ENCODE data around the gene FBRS.
"Not testable (repeated sequence)": the region's sequence is repeated elsewhere in the genome, so short reads cannot be mapped to it uniquely, and the experiment has no call there.

The FBRS gene

DNA sequence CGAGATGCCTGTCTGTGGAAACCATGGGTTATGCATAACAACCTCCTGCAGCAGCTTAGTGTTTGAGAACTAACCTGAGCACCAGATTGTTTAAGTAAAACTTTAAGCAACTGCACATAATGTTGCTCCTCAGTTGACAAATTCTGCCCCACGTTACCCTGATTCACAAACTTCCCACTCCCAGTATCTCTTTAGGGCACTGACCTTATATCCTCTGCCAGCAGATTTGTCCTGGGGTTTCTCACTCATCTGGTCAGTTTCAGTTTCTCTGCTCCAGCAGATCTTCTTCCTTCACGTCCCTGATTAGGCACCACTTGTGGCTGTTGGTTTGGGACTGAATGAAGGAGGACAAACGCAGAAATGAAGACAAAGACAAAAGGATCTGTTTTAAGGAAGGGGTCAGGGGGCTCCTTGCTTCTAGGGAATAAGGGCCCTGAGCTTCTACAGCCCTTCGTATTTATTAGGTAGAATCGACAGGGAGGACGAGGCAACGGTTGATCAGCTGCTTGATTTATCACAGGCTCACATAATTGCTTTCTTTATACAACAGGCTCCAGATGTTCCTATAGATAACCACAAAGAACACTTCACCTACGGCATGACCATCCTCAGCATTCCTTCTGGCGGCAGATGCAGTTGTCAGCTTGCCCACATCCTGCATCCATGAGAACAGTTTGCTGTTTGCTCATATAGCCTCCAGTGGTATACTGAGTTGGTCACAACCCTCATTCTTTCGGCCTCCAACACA lies 34.5 kb upstream of the FBRS start:
- Histone ChIP-seq H3K9me3 (ENCODE audit: severe bottlenecking) (peaks cover 8% of the 10 kb centered on the region), H3K36me3 (no peaks in the 10 kb centered on the region), H3K27ac (no peak overlapping the region), H3K4me3 (ENCODE audit: low read depth, low read length) (no peak overlapping the region), H3K27me3 (ENCODE audit: insufficient read depth, low read depth, severe bottlenecking) (no peaks in the 10 kb centered on the region)
- no peak for DNase-seq
- TF ChIP-seq, protein P1, sequence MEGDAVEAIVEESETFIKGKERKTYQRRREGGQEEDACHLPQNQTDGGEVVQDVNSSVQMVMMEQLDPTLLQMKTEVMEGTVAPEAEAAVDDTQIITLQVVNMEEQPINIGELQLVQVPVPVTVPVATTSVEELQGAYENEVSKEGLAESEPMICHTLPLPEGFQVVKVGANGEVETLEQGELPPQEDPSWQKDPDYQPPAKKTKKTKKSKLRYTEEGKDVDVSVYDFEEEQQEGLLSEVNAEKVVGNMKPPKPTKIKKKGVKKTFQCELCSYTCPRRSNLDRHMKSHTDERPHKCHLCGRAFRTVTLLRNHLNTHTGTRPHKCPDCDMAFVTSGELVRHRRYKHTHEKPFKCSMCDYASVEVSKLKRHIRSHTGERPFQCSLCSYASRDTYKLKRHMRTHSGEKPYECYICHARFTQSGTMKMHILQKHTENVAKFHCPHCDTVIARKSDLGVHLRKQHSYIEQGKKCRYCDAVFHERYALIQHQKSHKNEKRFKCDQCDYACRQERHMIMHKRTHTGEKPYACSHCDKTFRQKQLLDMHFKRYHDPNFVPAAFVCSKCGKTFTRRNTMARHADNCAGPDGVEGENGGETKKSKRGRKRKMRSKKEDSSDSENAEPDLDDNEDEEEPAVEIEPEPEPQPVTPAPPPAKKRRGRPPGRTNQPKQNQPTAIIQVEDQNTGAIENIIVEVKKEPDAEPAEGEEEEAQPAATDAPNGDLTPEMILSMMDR (IDR thresholded peaks at IDR 0.05; ENCODE audit: low read depth, low read length) = no peak

DNA sequence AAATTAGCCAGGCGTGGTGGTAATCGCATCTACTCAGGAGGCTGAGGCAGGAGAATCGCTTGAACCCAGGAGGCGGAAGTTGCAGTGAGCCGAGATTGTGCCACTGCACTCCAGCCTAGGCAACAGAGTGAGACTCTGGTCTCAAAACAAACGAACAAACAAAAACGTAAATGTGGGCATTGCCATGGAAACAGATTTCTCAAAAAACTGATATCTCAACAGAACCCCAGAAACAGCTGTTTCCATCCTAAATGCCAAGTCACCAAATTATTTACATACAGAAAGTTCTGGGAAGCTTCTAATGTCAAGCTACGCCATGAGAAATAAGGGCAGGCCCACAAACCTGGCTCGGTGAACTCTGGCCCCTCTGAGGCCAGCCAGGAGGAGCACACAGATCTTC lies 32.0 kb upstream of the FBRS start:
- H3K36me3 ChIP-seq = no peaks in the 10 kb centered on the region
- no peak overlapping the region for H3K4me3 ChIP-seq (ENCODE audit: low read depth, low read length)
- H3K27ac ChIP-seq = no peak overlapping the region
- peaks cover 8% of the 10 kb centered on the region for H3K9me3 ChIP-seq (ENCODE audit: severe bottlenecking)
- no peak for DNase-seq
- TF ChIP-seq, protein P1 (IDR thresholded peaks at IDR 0.05; ENCODE audit: low read depth, low read length) = no peak
- H3K27me3 ChIP-seq (ENCODE audit: insufficient read depth, low read depth, severe bottlenecking) = no peaks in the 10 kb centered on the region

DNA sequence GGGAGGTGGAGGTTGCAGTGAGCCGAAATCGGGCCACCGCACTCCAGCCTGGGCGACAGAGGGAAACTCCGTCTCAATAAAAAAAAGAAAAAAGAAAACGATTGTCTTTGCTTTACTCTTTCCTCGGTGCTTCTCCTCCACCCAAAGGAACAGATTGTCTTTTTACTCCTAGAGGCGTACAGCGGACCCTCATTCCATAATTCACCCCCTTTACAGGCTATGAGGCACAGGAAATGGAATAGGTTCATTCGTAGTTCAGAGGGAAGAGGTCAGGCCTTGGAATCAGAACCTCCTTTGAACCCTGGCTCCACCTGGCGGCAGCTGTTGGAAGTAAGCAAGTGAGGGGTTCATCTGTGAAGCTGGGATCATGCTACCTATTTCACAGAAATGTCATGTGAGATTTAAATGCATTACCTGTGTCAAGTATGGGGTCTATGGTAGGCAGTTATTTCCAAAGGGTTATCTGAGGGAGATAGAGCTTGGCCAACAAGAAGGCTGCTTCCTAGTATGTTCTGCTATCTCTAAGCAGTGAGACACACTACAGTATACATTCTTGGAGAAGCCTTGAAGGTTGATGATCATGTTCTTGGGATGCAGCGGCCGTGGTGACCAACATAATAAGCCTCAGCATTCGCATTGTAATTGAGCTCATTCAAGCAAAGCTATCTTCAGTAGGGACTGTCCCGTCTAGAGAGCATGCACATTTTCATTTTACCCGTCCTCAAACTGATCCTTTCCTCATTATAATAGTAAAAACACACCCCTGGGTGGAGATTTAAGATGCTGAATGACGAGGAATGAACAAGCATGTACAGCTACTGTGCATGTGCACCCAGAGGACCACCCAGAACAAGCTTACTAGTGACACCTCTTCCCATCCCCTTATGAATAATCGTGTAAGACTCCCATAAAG lies 29.3 kb upstream of the FBRS start:
- Histone ChIP-seq H3K9me3 (ENCODE audit: severe bottlenecking) (peaks cover 4% of the 10 kb centered on the region), H3K27me3 (ENCODE audit: insufficient read depth, low read depth, severe bottlenecking) (no peaks in the 10 kb centered on the region), H3K36me3 (no peaks in the 10 kb centered on the region), H3K4me3 (ENCODE audit: low read depth, low read length) (no peak overlapping the region), H3K27ac (no peak overlapping the region)
- peak; percentile 86 for DNase-seq
- TF ChIP-seq, protein P1 (IDR thresholded peaks at IDR 0.05; ENCODE audit: low read depth, low read length) = peak; percentile 87

DNA sequence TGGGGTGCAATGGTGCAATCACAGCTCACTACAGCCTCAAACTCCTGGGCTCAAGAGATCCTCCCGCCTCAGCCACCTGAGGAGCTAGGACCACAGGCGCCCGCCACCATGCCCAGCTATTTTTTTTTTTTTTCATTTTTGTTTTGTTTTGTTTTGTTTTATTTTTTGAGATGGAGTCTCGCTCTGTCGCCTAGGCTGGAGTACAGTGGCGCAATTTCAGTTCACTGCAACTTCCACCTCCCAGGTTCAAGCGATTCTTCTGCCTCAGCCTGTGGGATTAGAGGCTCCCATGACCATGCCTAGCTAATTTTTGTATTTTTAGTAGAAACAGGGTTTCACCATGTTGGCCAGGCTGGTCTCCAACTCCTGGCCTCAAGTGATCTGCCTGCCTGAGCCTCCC lies 25.8 kb upstream of the FBRS start:
- not testable (repeated sequence) for DNase-seq; H3K4me3 ChIP-seq (ENCODE audit: low read depth, low read length); H3K27me3 ChIP-seq (ENCODE audit: insufficient read depth, low read depth, severe bottlenecking); H3K27ac ChIP-seq; H3K9me3 ChIP-seq (ENCODE audit: severe bottlenecking); H3K36me3 ChIP-seq

GRCh38 chr16:30633526-30633925 lies 24.7 kb upstream of the FBRS start:
- Histone ChIP-seq H3K4me3 (ENCODE audit: low read depth, low read length) (peak overlapping the region; percentile 93), H3K36me3 (no peaks in the 10 kb centered on the region), H3K9me3 (ENCODE audit: severe bottlenecking) (no peaks in the 10 kb centered on the region), H3K27ac (peak overlapping the region; percentile 81), H3K27me3 (ENCODE audit: insufficient read depth, low read depth, severe bottlenecking) (no peaks in the 10 kb centered on the region)
- TF ChIP-seq, protein P1 (IDR thresholded peaks at IDR 0.05; ENCODE audit: low read depth, low read length) = no peak
- no peak for DNase-seq

GRCh38 chr16:30636599-30636998 lies 21.6 kb upstream of the FBRS start:
- H3K36me3 ChIP-seq = no peaks in the 10 kb centered on the region
- H3K9me3 ChIP-seq (ENCODE audit: severe bottlenecking) = no peaks in the 10 kb centered on the region
- H3K4me3 ChIP-seq (ENCODE audit: low read depth, low read length) = no peak overlapping the region
- no peak overlapping the region for H3K27ac ChIP-seq
- TF ChIP-seq, protein P1 (IDR thresholded peaks at IDR 0.05; ENCODE audit: low read depth, low read length) = no peak
- H3K27me3 ChIP-seq (ENCODE audit: insufficient read depth, low read depth, severe bottlenecking) = no peaks in the 10 kb centered on the region
- DNase-seq = no peak

GRCh38 chr16:30637139-30637538 lies 21.1 kb upstream of the FBRS start:
- DNase-seq; H3K36me3 ChIP-seq; H3K4me3 ChIP-seq (ENCODE audit: low read depth, low read length); H3K27me3 ChIP-seq (ENCODE audit: insufficient read depth, low read depth, severe bottlenecking); H3K9me3 ChIP-seq (ENCODE audit: severe bottlenecking); H3K27ac ChIP-seq: not testable (repeated sequence)
